ENCODE data around the gene POLN.

Gene POLN

DNA sequence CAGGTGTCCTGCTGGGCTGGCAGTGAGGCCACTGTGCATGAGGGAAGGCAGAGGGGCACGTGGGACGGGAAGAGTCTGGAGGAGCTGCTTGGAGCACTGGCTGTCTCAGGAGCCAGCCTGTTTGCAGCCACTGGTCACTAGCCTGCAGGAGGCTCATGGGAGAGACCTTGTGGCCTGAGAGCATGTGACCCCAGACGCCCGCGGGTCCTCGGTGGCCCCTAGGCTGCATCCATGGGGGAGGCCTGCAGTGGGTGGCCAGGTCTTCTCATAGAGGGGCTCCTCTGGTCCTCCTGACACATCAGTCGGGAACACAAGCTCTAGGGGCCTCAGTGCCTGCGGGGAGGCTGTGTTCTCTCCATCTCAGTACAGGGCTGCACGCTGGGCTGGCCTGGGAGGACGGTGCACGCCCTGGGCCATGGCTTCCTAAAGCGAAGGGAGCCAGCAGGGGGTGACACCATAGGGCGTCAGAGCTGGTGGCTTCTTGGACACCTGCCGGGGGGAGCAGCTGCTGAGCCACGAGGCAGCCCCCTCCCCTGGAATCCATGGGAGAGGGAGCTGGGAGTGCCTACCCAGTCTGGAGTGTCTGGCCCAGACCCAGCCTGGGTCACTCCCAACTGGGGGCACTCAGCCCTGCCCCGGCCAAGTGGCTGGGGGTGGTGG, 170.5 kb downstream of the POLN start:
- TF ChIP-seq CTCF (IDR thresholded peaks at IDR 0.05; ENCODE audit: low read depth, low read length), result no peak
- no peak for DNase-seq (ENCODE audit: extremely low read depth, low read depth)

- DNase-seq (ENCODE audit: extremely low read depth, low read depth), result no peak
- no peak for TF ChIP-seq CTCF (IDR thresholded peaks at IDR 0.05; ENCODE audit: low read depth, low read length)
Observed at GRCh38 chr4:2070421-2071251, 171.3 kb downstream of the POLN start.

DNA sequence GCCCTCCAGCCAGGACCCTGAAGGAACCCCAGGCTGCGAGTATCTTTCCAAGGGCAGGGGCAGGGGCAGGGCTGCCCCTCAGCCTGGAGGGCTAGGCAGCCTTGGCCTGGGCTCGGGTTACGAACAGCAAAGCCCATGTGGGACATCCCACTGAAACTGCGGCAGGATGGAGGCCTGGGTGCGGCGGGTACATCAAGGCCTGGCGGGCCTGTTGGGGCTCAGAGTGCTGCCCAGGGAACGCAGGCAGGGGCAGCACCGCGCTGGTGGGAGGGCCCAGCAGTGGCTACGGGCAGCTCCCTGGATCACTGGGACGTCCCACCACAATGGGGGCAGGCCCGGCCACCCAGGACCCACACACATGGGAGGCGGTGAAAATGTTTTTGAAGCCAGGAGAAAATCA, 171.9 kb downstream of the POLN start:
- no peak for DNase-seq (ENCODE audit: extremely low read depth, low read depth)
- no peak for TF ChIP-seq CTCF (IDR thresholded peaks at IDR 0.05; ENCODE audit: low read depth, low read length)

DNA sequence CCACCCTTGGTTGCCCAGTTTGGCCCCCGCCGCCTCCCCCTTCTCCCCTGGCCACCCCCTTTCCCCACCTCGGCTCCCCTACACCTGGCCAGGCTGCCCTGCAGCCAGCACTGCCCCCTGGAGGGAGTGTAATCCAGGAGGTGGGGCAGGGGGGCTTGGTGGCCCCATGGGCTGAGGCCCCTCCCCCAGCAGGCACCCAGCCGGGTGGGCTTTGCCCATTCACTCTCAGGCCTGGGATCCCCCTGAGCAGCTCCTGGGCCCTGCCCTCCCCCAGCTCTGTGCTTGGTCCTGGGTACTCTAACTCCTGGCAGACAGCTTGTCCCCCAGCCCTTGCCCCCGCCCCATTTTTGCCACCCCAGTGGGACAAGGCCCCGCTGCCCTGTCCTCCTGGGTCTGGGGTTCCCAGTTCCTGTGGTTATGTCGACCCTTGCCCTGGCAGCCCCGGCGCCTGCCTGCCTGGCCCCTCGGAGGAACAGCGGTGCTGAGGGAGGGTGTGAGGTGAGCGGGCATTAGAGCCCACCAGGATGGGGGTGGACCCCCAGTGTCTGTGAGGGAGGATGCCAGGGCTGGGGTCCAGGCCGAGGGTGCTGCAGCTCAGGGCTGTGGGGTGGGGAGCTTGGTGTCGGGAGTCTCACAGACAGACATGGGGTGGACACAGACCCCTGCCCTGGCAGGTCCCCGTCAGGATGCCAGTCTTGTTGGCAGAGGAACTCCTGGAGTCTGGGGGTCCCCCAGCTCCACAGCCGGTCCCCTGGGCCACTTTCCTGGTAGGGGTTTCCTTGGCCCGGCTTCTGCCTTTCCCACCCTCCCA, 172.6 kb downstream of the POLN start:
- TF ChIP-seq CTCF (IDR thresholded peaks at IDR 0.05; ENCODE audit: low read depth, low read length), result no peak
- DNase-seq (ENCODE audit: extremely low read depth, low read depth), result no peak

DNA sequence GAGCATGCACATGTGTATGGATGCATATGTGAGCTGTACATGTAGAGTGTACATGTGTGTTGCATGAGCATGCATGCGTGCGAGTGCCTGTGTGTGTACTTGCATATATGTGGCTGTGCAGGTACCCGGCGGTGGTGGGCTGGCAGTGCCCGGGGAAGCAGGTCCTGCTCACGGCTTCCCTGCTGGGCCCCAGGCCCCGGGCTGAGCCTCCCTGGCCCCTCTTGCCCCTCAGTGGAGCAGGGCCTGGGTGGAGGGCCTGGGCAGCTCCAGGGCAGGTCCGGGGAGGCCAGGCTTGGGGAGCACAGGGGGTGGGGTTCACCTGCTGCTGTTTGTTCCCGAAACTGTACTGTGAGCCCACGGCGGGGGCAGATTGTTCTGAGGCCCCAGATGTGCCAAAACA, 173.4 kb downstream of the POLN start:
- DNase-seq (ENCODE audit: extremely low read depth, low read depth), result no peak
- no peak for TF ChIP-seq CTCF (IDR thresholded peaks at IDR 0.05; ENCODE audit: low read depth, low read length)

- no peak for DNase-seq (ENCODE audit: extremely low read depth, low read depth)
- no peak for TF ChIP-seq CTCF (IDR thresholded peaks at IDR 0.05; ENCODE audit: low read depth, low read length)
Observed at GRCh38 chr4:2068198-2068470, 173.8 kb downstream of the POLN start.
